H9 (cell line): ENCODE measurements around the gene FAM13C. TPM values are rescaled to one million over a fixed set of nuclear protein-coding genes. Genes with fewer than 3 reads are reported as not detected.

ENCODE experiments used
- DNase-seq: peaks from one replicate; pipeline ENCODE4 v3.0.0-alpha.2; 2017
- H2AFZ ChIP-seq: one replicate; pipeline ENCODE4 v1.6.1; 2013; ENCODE audit warnings: mild to moderate bottlenecking, low read length, control low read depth, moderate library complexity
- H2AK5ac ChIP-seq: 2 replicates; pipeline ENCODE4 v1.6.1; 2013; ENCODE audit warnings: low read length, control low read depth, mixed read lengths; ENCODE audit not compliant: insufficient read length
- H2BK120ac ChIP-seq: one replicate; pipeline ENCODE4 v1.6.1; 2013; ENCODE audit warnings: low read depth, mild to moderate bottlenecking, low read length, control low read depth, inconsistent platforms; ENCODE audit not compliant: poor library complexity, severe bottlenecking
- H2BK12ac ChIP-seq: 2 replicates; pipeline ENCODE4 v1.6.1; 2013; ENCODE audit warnings: low read length, control low read depth, mixed read lengths, low read depth; ENCODE audit not compliant: insufficient read length
- H2BK15ac ChIP-seq: 2 replicates; pipeline ENCODE4 v1.6.1; 2013; ENCODE audit warnings: low read depth, low read length, control low read depth
- H2BK20ac ChIP-seq: one replicate; pipeline ENCODE4 v1.6.1; 2013; ENCODE audit warnings: low read depth, mild to moderate bottlenecking, low read length, control low read depth, inconsistent platforms; ENCODE audit not compliant: poor library complexity, severe bottlenecking
- H2BK5ac ChIP-seq: 2 replicates; pipeline ENCODE4 v1.6.1; 2013; ENCODE audit warnings: low read length, control low read depth, mixed read lengths; ENCODE audit not compliant: insufficient read length
- H3K14ac ChIP-seq: 2 replicates; pipeline ENCODE4 v1.6.1; 2013; ENCODE audit warnings: low read length, control low read depth; ENCODE audit not compliant: insufficient read depth
- H3K18ac ChIP-seq: 2 replicates; pipeline ENCODE4 v1.6.1; 2013; ENCODE audit warnings: low read depth, mild to moderate bottlenecking, mixed read lengths, low read length, control low read depth; ENCODE audit not compliant: insufficient read length
- H3K23ac ChIP-seq: 2 replicates; pipeline ENCODE4 v1.6.1; 2013; ENCODE audit warnings: low read length, control low read depth, mixed read lengths, low read depth; ENCODE audit not compliant: insufficient read length
- H3K23me2 ChIP-seq: 2 replicates; pipeline ENCODE4 v1.6.1; 2013; ENCODE audit warnings: low read depth, mild to moderate bottlenecking, mixed read lengths, low read length, control low read depth; ENCODE audit not compliant: insufficient read length, poor library complexity, severe bottlenecking
- H3K27ac ChIP-seq: 2 replicates; pipeline ENCODE4 v1.5.1; 2013; ENCODE audit warnings: low read length, control low read depth, mixed read lengths, low read depth; ENCODE audit not compliant: insufficient read length
- H3K27me3 ChIP-seq: 2 replicates; pipeline ENCODE4 v1.6.1; 2013; ENCODE audit warnings: low read length, control low read depth, inconsistent platforms; ENCODE audit not compliant: insufficient read depth
- H3K4ac ChIP-seq: 2 replicates; pipeline ENCODE4 v1.6.1; 2013; ENCODE audit warnings: low read depth, mild to moderate bottlenecking, control low read depth, inconsistent platforms, low read length, moderate library complexity
- H3K4me1 ChIP-seq: 2 replicates; pipeline ENCODE4 v1.6.1; 2013; ENCODE audit warnings: low read length, control low read depth, inconsistent platforms; ENCODE audit not compliant: insufficient read depth
- H3K4me2 ChIP-seq: 2 replicates; pipeline ENCODE4 v1.6.1; 2013; ENCODE audit warnings: low read length, control low read depth, mixed read lengths; ENCODE audit not compliant: insufficient read length, insufficient read depth
- H3K56ac ChIP-seq: 2 replicates; pipeline ENCODE4 v1.6.1; 2013; ENCODE audit warnings: low read depth, mild to moderate bottlenecking, mixed read lengths, low read length, control low read depth; ENCODE audit not compliant: insufficient read length
- H3K79me1 ChIP-seq: 2 replicates; pipeline ENCODE4 v1.6.1; 2013; ENCODE audit warnings: low read depth, mild to moderate bottlenecking, moderate library complexity, low read length, control low read depth, inconsistent platforms; ENCODE audit not compliant: insufficient read depth, poor library complexity, severe bottlenecking
- H3K79me2 ChIP-seq: 2 replicates; pipeline ENCODE4 v1.6.1; 2013; ENCODE audit warnings: low read length, control low read depth, inconsistent platforms; ENCODE audit not compliant: insufficient read depth
- H3K9ac ChIP-seq: 2 replicates; pipeline ENCODE4 v1.6.1; 2013; ENCODE audit warnings: low read length, control low read depth, mixed read lengths; ENCODE audit not compliant: insufficient read length; ENCODE audit errors: extremely low read depth
- H3K9me3 ChIP-seq: one replicate; pipeline ENCODE4 v1.6.1; 2013; ENCODE audit warnings: low read depth, low read length, inconsistent platforms; ENCODE audit not compliant: control insufficient read depth
- H3T11ph ChIP-seq: one replicate; pipeline ENCODE4 v1.6.1; 2013; ENCODE audit warnings: mild to moderate bottlenecking, low read length, control low read depth, inconsistent platforms
- H4K20me1 ChIP-seq: one replicate; pipeline ENCODE4 v1.6.1; 2013; ENCODE audit not compliant: control insufficient read depth, insufficient read length, insufficient read depth
- H4K5ac ChIP-seq: 2 replicates; pipeline ENCODE4 v1.6.1; 2013; ENCODE audit warnings: low read depth, mild to moderate bottlenecking, mixed read lengths, low read length, control low read depth; ENCODE audit not compliant: insufficient read length
- H4K8ac ChIP-seq: replicated peaks from 2 replicates; pipeline ENCODE4 v1.6.1; 2013; ENCODE audit warnings: low read length, control low read depth, mixed read lengths, low read depth; ENCODE audit not compliant: insufficient read length
- H4K91ac ChIP-seq: 2 replicates; pipeline ENCODE4 v1.6.1; 2013; ENCODE audit warnings: low read depth, mild to moderate bottlenecking, moderate library complexity, mixed read lengths, low read length, control low read depth; ENCODE audit not compliant: insufficient read length
- H3K27ac Mint-ChIP-seq, 3 experiments: 2 replicates in 2 of 3; 3 replicates in 1 of 3; pipeline ENCODE4 v1.8.0; 2020 to 2021; ENCODE audit warnings: mixed read lengths in 3 of 3, mild to moderate bottlenecking in 1 of 3, moderate library complexity in 1 of 3
- H3K27me3 Mint-ChIP-seq: 2 replicates; pipeline ENCODE4 v1.8.0; 2021; ENCODE audit warnings: low read depth, mild to moderate bottlenecking, moderate library complexity, mixed read lengths
- H3K36me3 Mint-ChIP-seq, 3 experiments: 2 replicates in 2 of 3; 3 replicates in 1 of 3; pipeline ENCODE4 v1.8.0; 2020 to 2021; ENCODE audit warnings: low read depth in 3 of 3, mixed read lengths in 3 of 3; ENCODE audit not compliant: insufficient read depth in 1 of 3
- H3K4me1 Mint-ChIP-seq, 2 experiments: 2 replicates each; pipeline ENCODE4 v1.8.0; 2020; ENCODE audit warnings: mixed read lengths in 2 of 2
- H3K4me3 Mint-ChIP-seq, 2 experiments: 2 replicates in 1 of 2; 3 replicates in 1 of 2; pipeline ENCODE4 v1.8.0; 2020 to 2021; ENCODE audit warnings: mild to moderate bottlenecking in 2 of 2, mixed read lengths in 2 of 2, moderate library complexity in 1 of 2
- H3K9me3 Mint-ChIP-seq, 2 experiments: 2 replicates in 1 of 2; 3 replicates in 1 of 2; pipeline ENCODE4 v1.8.0; 2020; ENCODE audit warnings: mild to moderate bottlenecking in 2 of 2, mixed read lengths in 2 of 2, moderate library complexity in 1 of 2
- CTCF ChIP-seq: fragments of 200-600 bp; sonication (generic); conservative IDR thresholded peaks from 3 replicates; pipeline ENCODE4 v1.8.0; 2021; ENCODE audit warnings: antibody characterized with exemption, mild to moderate bottlenecking
- whole genome bisulfite sequencing: extraction: QIAGEN DNeasy Blood & Tissue Kit; methylation state at CpG from one replicate; pipeline ENCODE4 v1.1.7; 2013; ENCODE audit warnings: missing lambda C conversion rate, low lambda C conversion rate, mixed read lengths; ENCODE audit not compliant: insufficient read length; ENCODE audit errors: extremely low coverage; 5-methylcytosine and 5-hydroxymethylcytosine counted together
- total RNA-seq: library from RNA; stranded (reverse); gene quantifications from 2 replicates; pipeline ENCODE4 v1.2.1, GENCODE V29; 2021

The FAM13C gene
- total RNA-seq, 1 experiment from 2014 or later: 0.31 TPM

- H2BK120ac ChIP-seq: no peak overlapping the region
- H3T11ph ChIP-seq: no peak overlapping the region
- H3K4me1 ChIP-seq: no peaks in the 10 kb centered on the region
- H3K79me2 ChIP-seq: no peaks in the 10 kb centered on the region
- no CpG with 5 or more reads among the region's 1 CpG for WGBS
- H3K18ac ChIP-seq: no peak overlapping the region
- Mint-ChIP-seq H3K27me3 (peaks cover 6% of the 10 kb centered on the region; the same call in 1 of the 2 replicates), H3K36me3 (no peaks in the 10 kb centered on the region), H3K9me3 (peaks cover 0 to 2% of the 10 kb centered on the region in 2 experiments; a peak in 1 of 5 replicates), H3K4me3 (no peak overlapping the region), H3K4me1 (0 out of 4 replicates have a peak, but pooled peaks cover 0 to 2% of the 10 kb centered on the region in 2 experiments), H3K27ac (no peak overlapping the region)
- no peak overlapping the region for H2BK5ac ChIP-seq
- H2BK15ac ChIP-seq: no peak overlapping the region
- H4K20me1 ChIP-seq: no peaks in the 10 kb centered on the region
- no peak overlapping the region for H2AK5ac ChIP-seq
- no peak overlapping the region for H3K4ac ChIP-seq
- no peak overlapping the region for H4K8ac ChIP-seq
- H2BK12ac ChIP-seq: no peak overlapping the region
- H3K4me2 ChIP-seq: no peak overlapping the region
- DNase-seq: no peak
- no peak overlapping the region for H3K14ac ChIP-seq
- no peak overlapping the region for H4K91ac ChIP-seq
- no peak overlapping the region for H2BK20ac ChIP-seq
- H3K9me3 ChIP-seq: no peaks in the 10 kb centered on the region
- no peaks in the 10 kb centered on the region for H3K23me2 ChIP-seq
- H3K56ac ChIP-seq: no peak overlapping the region
- TF ChIP-seq CTCF: no peak
- H3K9ac ChIP-seq: no peak overlapping the region
- H3K27ac ChIP-seq: no peak overlapping the region
- H2AFZ ChIP-seq: no peak overlapping the region
- no peaks in the 10 kb centered on the region for H3K27me3 ChIP-seq
- no peaks in the 10 kb centered on the region for H3K79me1 ChIP-seq
- H3K23ac ChIP-seq: no peak overlapping the region
- H4K5ac ChIP-seq: no peak overlapping the region
These were observed 16.0 kb downstream of the FAM13C start for GRCh38 chr10:59346321-59346720.
